ENCODE data around the gene PDE2A. TPM values are rescaled to one million over a fixed set of nuclear protein-coding genes. Genes with fewer than 3 reads are reported as not detected.

PDE2A gene
- total and polyA plus RNA-seq, 10 of the 15 experiments (the other 5 are each of a cell fraction or from before 2014, with no cell fraction given), result 0.06 to 0.15 (median 0.11) TPM; not detected in 6

- TF ChIP-seq SKIL (IDR thresholded peaks at IDR 0.05; ENCODE audit: low read depth, poor library complexity, severe bottlenecking) (no peak), PBX3 (IDR thresholded peaks at IDR 0.05; ENCODE audit: insufficient replicate concordance, low read depth, low read length) (no peak), SUZ12 (IDR thresholded peaks at IDR 0.05; ENCODE audit: unreplicated experiment) (no peak), ZNF622 (IDR thresholded peaks at IDR 0.05) (no peak)
These were observed 82.3 kb downstream of the PDE2A start (continued) for GRCh38 chr11:72591785-72592502.

- BruUV-seq (replicated peaks), result no TSS peak
- intact Hi-C loops (cut with micrococcal nuclease; ENCODE audit: unreplicated experiment), result no loop called here
- no peak for FAIRE-seq
- H3K9me3 ChIP-seq (replicated peaks; ENCODE audit: control insufficient read depth, insufficient read depth, low read length), result no peaks in the 10 kb centered on the region
- no peak overlapping the region for H2AFZ ChIP-seq (ENCODE audit: control insufficient read depth, low read depth, low read length)
- H3K4me3 ChIP-seq, result no peak overlapping the region
- TF ChIP-seq POU2F2 (IDR thresholded peaks at IDR 0.05; ENCODE audit: borderline replicate concordance, low read depth, low read length) (no peak), ATF2 (IDR thresholded peaks at IDR 0.05; ENCODE audit: low read length) (no peak), LARP7 (IDR thresholded peaks at IDR 0.05) (no peak), MTA2 (IDR thresholded peaks at IDR 0.05; ENCODE audit: low read depth) (no peak), E4F1 (IDR thresholded peaks at IDR 0.05; ENCODE audit: borderline replicate concordance, partially characterized antibody) (no peak), RUNX3 (IDR thresholded peaks at IDR 0.05; ENCODE audit: low read length) (no peak), PAX5 (IDR thresholded peaks at IDR 0.05; ENCODE audit: borderline replicate concordance, low read depth, low read length) (no peak)
- in situ Hi-C loops (cut with MboI), result no loop called here
- CTCF ChIA-PET, result interaction anchor here (0.6 to 8.7 kb wide), 5 partner anchors 17 to 408 kb away, joined by 3 to 130 read pairs (median 3); no protein-coding TSS in a partner anchor
- RAD21 ChIA-PET (ENCODE audit: unreplicated experiment), result interaction anchor here (0.6 to 3.6 kb wide), 3 partner anchors 32 to 120 kb away, joined by 3 to 13 read pairs (median 3); no protein-coding TSS in a partner anchor
- H3K9ac ChIP-seq (ENCODE audit: control insufficient read depth, insufficient read depth, low read length), result no peak overlapping the region
- 18% methylated on average over 5 of the region's 5 CpGs for WGBS (ENCODE audit: insufficient coverage, insufficient replicate concordance, low lambda C conversion rate, missing lambda C conversion rate)
- H3K36me3 ChIP-seq (ENCODE audit: control insufficient read depth in 2 of 2, insufficient read depth in 2 of 2, low read length in 1 of 2), result no peaks in the 10 kb centered on the region
- peaks cover 12 to 17% of the 10 kb centered on the region in 2 experiments for H3K27me3 ChIP-seq (replicated peaks in 1 of 2; ENCODE audit: control insufficient read depth in 2 of 2, insufficient read depth in 2 of 2, low read length in 1 of 2)
- no peaks in the 10 kb centered on the region; the same call in 1 of the 2 replicates for H3K4me1 ChIP-seq (ENCODE audit: control insufficient read depth, insufficient read depth, low read length)
- H4K20me1 ChIP-seq (ENCODE audit: control insufficient read depth, insufficient read depth), result peaks cover 6% of the 10 kb centered on the region
- no peak for ATAC-seq
- DNase-seq (ENCODE audit: low read depth, low spot score), result no peak
- H3K4me2 ChIP-seq (ENCODE audit: control insufficient read depth, insufficient read depth), result no peak overlapping the region
- POLR2A ChIA-PET, result no interaction called here
- H3K79me2 ChIP-seq (ENCODE audit: control insufficient read depth, insufficient read depth, low read length), result no peaks in the 10 kb centered on the region
- SMC1A ChIA-PET (ENCODE audit: uncharacterized antibody, unreplicated experiment), result interaction anchor here (0.6 to 1.0 kb wide), 2 partner anchors 17 to 66 kb away, joined by 3 read pairs; no protein-coding TSS in a partner anchor
- H3K27ac ChIP-seq (ENCODE audit: control insufficient read depth, insufficient read depth), result no peak overlapping the region
These were observed 83.2 kb downstream of the PDE2A start for GRCh38 chr11:72591023-72591422.
